SJCRH30 (cell line): Measurements from ENCODE around the gene BTBD19. TPM values are rescaled to one million over a fixed set of nuclear protein-coding genes. Genes with fewer than 3 reads are reported as not detected.
"Not testable (repeated sequence)": the region's sequence is repeated elsewhere in the genome, so short reads cannot be mapped to it uniquely, and the experiment has no call there.

ENCODE experiments used
- DNase-seq, 2 experiments: peaks; one replicate each; pipeline ENCODE4 v3.0.0-alpha.2; 2015 to 2020
- H3K27ac ChIP-seq: fragments of 250-450 bp; sonication (Bioruptor Pico); 2 replicates; pipeline ENCODE4 v1.5.1; 2020; ENCODE audit warnings: mild to moderate bottlenecking, moderate library complexity
- H3K27me3 ChIP-seq: fragments of 250-450 bp; sonication (Bioruptor Pico); 2 replicates; pipeline ENCODE4 v1.5.1; 2020; ENCODE audit warnings: mild to moderate bottlenecking, moderate library complexity
- H3K36me3 ChIP-seq: fragments of 250-450 bp; sonication (Bioruptor Pico); 2 replicates; pipeline ENCODE4 v1.5.1; 2020; ENCODE audit warnings: mild to moderate bottlenecking, moderate library complexity
- H3K4me1 ChIP-seq: fragments of 250-450 bp; sonication (Bioruptor Pico); 2 replicates; pipeline ENCODE4 v1.5.1; 2020; ENCODE audit warnings: mild to moderate bottlenecking, moderate library complexity
- H3K4me3 ChIP-seq: fragments of 250-450 bp; sonication (Bioruptor Pico); 2 replicates; pipeline ENCODE4 v1.5.1; 2020; ENCODE audit warnings: mild to moderate bottlenecking, moderate library complexity
- H3K9me3 ChIP-seq: fragments of 250-450 bp; sonication (Bioruptor Pico); replicated peaks from 2 replicates; pipeline ENCODE4 v1.5.1; 2020; ENCODE audit warnings: mild to moderate bottlenecking, moderate library complexity
- total RNA-seq: library from RNA; depleted of rRNA; stranded (reverse); fragments of >200 nt; shearing (Covaris generic); gene quantifications from 2 replicates; pipeline ENCODE4 v1.2.3, GENCODE V29; 2014

Gene BTBD19
- total RNA-seq, 1 experiment from 2014 or later: 0.43 TPM

GRCh38 chr1:44826375-44827196, 18.3 kb downstream of the BTBD19 start:
- H3K9me3 ChIP-seq: no peaks in the 10 kb centered on the region
- no peak overlapping the region for H3K27ac ChIP-seq
- no peaks in the 10 kb centered on the region for H3K36me3 ChIP-seq
- DNase-seq: no peak
- H3K27me3 ChIP-seq: no peaks in the 10 kb centered on the region
- H3K4me3 ChIP-seq: no peak overlapping the region
- H3K4me1 ChIP-seq: no peaks in the 10 kb centered on the region

- DNase-seq: no peak
- H3K4me3 ChIP-seq: no peak overlapping the region
Measured at GRCh38 chr1:44827197-44828002, 19.1 kb downstream of the BTBD19 start.

GRCh38 chr1:44828003-44828651, 19.8 kb downstream of the BTBD19 start:
- no peak for DNase-seq
- Histone ChIP-seq H3K27ac (no peak overlapping the region), H3K4me1 (peaks cover 7% of the 10 kb centered on the region), H3K36me3 (no peaks in the 10 kb centered on the region), H3K4me3 (no peak overlapping the region), H3K9me3 (no peaks in the 10 kb centered on the region), H3K27me3 (no peaks in the 10 kb centered on the region)

More at GRCh38 chr1:44827197-44828002, 19.1 kb downstream of the BTBD19 start:
- no peaks in the 10 kb centered on the region for H3K9me3 ChIP-seq
- H3K27ac ChIP-seq: no peak overlapping the region
- H3K36me3 ChIP-seq: no peaks in the 10 kb centered on the region
- peaks cover 3% of the 10 kb centered on the region for H3K4me1 ChIP-seq
- H3K27me3 ChIP-seq: no peaks in the 10 kb centered on the region

GRCh38 chr1:44828841-44829440, 20.6 kb downstream of the BTBD19 start:
- no peak for DNase-seq
- H3K4me1 ChIP-seq: peaks cover 7% of the 10 kb centered on the region
- no peaks in the 10 kb centered on the region for H3K36me3 ChIP-seq
- H3K27ac ChIP-seq: no peak overlapping the region
- H3K9me3 ChIP-seq: no peaks in the 10 kb centered on the region
- no peak overlapping the region for H3K4me3 ChIP-seq
- H3K27me3 ChIP-seq: no peaks in the 10 kb centered on the region

GRCh38 chr1:44829506-44830384, 21.4 kb downstream of the BTBD19 start:
- Histone ChIP-seq H3K4me1 (peaks cover 7% of the 10 kb centered on the region), H3K27ac (no peak overlapping the region), H3K9me3 (no peaks in the 10 kb centered on the region), H3K27me3 (no peaks in the 10 kb centered on the region), H3K4me3 (no peak overlapping the region), H3K36me3 (no peaks in the 10 kb centered on the region)
- DNase-seq: no peak

DNA sequence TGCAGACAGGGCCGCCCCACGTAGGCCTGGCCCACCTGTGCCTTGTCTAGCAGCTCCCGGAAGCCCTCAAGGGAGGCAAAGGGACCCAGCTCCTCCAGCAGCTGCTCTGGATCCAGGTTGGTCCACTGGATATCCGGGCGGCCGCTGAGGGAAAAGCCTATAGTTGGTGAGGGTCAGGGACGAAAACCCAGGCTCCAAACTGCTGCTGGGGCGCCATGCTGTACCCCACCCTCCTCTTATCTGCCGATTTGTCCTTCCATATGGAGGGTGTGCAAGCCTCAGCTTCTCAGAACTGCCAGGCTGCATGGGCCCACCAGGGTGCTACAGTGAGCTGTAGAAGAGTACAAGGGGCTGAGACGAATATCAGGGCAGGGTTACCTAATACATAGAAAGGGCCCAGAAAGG, 22.6 kb downstream of the BTBD19 start:
- H3K4me1 ChIP-seq: peaks cover 7% of the 10 kb centered on the region
- no peak for DNase-seq
- H3K27me3 ChIP-seq: no peaks in the 10 kb centered on the region
- no peaks in the 10 kb centered on the region for H3K9me3 ChIP-seq
- no peak overlapping the region for H3K4me3 ChIP-seq
- no peak overlapping the region for H3K27ac ChIP-seq
- no peaks in the 10 kb centered on the region for H3K36me3 ChIP-seq

GRCh38 chr1:44831516-44831915, 23.2 kb downstream of the BTBD19 start:
- DNase-seq: no peak
- H3K27me3 ChIP-seq: no peaks in the 10 kb centered on the region
- no peak overlapping the region for H3K4me3 ChIP-seq
- no peaks in the 10 kb centered on the region for H3K9me3 ChIP-seq
- H3K36me3 ChIP-seq: no peaks in the 10 kb centered on the region
- H3K4me1 ChIP-seq: peaks cover 7% of the 10 kb centered on the region
- H3K27ac ChIP-seq: no peak overlapping the region

GRCh38 chr1:44832056-44832705, 23.9 kb downstream of the BTBD19 start:
- peak; percentile 73 to 79 for DNase-seq
- H3K4me1 ChIP-seq: peaks cover 7% of the 10 kb centered on the region
- H3K4me3 ChIP-seq: no peak overlapping the region
- H3K27me3 ChIP-seq: no peaks in the 10 kb centered on the region
- no peaks in the 10 kb centered on the region for H3K36me3 ChIP-seq
- no peaks in the 10 kb centered on the region for H3K9me3 ChIP-seq
- H3K27ac ChIP-seq: no peak overlapping the region

DNA sequence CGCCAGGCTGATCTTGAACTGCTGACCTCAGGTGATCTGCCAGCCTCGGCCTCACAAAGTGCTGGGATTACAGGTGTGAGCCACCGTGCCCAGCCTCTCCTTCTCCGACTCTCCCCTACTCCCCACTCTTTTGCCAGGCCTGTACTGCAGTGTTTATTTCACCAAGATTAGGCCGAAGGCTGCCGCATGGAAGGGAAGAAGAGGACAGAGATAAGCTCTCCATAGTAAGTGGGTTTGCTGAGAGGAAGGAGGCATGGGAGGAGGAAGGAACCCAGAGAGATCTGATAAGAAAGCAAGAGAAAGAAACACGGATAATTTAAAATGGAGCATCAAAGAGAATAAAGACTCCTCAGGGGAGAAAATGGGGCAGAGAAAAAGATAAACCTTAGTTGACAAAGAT, 26.0 kb downstream of the BTBD19 start:
- Histone ChIP-seq H3K4me1 (peaks cover 11% of the 10 kb centered on the region), H3K4me3 (no peak overlapping the region), H3K36me3 (no peaks in the 10 kb centered on the region), H3K9me3 (no peaks in the 10 kb centered on the region), H3K27me3 (no peaks in the 10 kb centered on the region), H3K27ac (no peak overlapping the region)
- DNase-seq: no peak

DNA sequence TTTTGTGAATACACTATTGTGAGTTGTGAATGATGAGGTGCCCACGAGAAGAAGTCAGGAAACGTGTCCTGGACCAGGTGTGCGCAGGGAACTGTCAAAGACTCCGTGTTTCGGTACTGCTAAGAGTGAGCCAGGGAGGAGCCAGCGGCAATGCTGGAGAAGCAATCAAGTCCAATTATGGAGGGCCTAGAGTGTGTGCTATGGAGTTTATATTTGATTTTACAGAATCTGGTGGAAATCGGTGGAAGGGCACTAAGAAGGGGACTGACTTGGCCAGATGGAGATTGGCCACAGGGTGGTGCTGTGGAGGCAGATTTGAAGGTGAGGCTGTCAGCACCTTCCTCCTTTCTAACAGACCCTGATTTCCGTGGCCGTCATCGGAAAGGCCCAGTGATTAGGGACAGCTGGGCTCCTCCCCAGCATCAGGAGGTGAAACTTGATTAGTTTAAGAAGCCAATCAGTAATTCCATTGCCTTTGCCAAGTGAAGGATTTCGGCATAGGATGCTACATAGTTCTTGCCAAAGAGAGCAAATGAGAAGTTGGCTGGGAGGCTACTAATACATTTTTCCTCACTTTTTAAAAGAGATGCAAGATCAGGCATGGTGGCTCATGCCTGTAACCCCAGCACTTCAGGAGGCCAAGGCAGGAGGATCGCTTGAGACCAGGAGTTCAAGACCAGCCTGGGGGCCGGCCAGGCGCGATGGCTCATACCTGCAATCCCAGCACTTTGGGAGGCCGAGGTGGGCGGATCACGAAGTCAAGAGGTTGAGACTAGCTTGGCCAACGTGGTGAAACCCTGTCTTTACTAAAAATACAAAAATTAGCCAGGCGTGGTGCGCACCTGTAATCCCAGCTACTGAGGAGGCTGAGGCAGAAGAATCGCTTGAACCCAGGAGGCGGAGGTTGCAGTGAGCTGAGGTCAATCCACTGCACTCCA, 27.7 kb downstream of the BTBD19 start:
- Histone ChIP-seq H3K36me3 (no peaks in the 10 kb centered on the region), H3K27me3 (no peaks in the 10 kb centered on the region), H3K9me3 (no peaks in the 10 kb centered on the region), H3K4me1 (peaks cover 16% of the 10 kb centered on the region), H3K4me3 (no peak overlapping the region), H3K27ac (no peak overlapping the region)
- peak; percentile 89 to 93 for DNase-seq

GRCh38 chr1:44838294-44838693, 30.0 kb downstream of the BTBD19 start:
- H3K27ac ChIP-seq, H3K27me3 ChIP-seq, H3K9me3 ChIP-seq, DNase-seq, H3K4me1 ChIP-seq, H3K4me3 ChIP-seq, H3K36me3 ChIP-seq: not testable (repeated sequence)

DNA sequence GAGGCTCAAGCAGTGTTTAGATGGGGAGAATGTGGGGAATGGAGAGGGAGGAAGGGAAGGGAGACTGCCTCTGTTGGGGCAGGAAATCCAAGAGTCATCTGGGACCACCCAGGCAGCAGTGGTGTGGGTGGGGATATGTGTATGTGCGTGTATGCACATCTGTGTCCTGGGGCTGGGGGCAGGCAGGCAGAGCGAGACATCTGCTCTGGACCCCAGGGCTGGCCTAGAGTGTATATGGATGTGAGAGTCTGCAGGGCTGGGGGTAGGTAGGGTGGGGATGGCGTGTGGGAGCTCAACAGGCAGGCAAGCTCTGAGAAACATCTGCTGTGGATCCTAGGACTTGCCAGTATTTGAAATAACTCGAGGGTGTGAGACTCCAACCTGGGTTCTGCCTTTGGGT, 31.3 kb downstream of the BTBD19 start:
- no peaks in the 10 kb centered on the region for H3K36me3 ChIP-seq
- no peak overlapping the region for H3K4me3 ChIP-seq
- peak; percentile 89 to 90 for DNase-seq
- H3K27me3 ChIP-seq: no peaks in the 10 kb centered on the region
- peaks cover 9% of the 10 kb centered on the region for H3K4me1 ChIP-seq
- peak overlapping the region; percentile 21; the same call in 1 of the 2 replicates for H3K27ac ChIP-seq
- no peaks in the 10 kb centered on the region for H3K9me3 ChIP-seq

GRCh38 chr1:44842486-44842861, 34.2 kb downstream of the BTBD19 start:
- H3K27me3 ChIP-seq: no peaks in the 10 kb centered on the region
- no peaks in the 10 kb centered on the region for H3K9me3 ChIP-seq
- peak; percentile 55 to 57 for DNase-seq
- H3K4me3 ChIP-seq: peak overlapping the region; percentile 62
- no peaks in the 10 kb centered on the region for H3K36me3 ChIP-seq
- H3K4me1 ChIP-seq: peaks cover 9% of the 10 kb centered on the region
- no peak overlapping the region; the same call in 1 of the 2 replicates for H3K27ac ChIP-seq
